GM19455 (cell line): ENCODE results near the gene ITGAL.

Experiments
- ATAC-seq: cut with Tn5 transposase; IDR thresholded peaks from one replicate; pipeline ENCODE4 v1.9.1; 2021; ENCODE audit not compliant: unreplicated experiment

Gene ITGAL

GRCh38 chr16:30541502-30542329, 69.2 kb downstream of the ITGAL start:
- no peak for ATAC-seq

- ATAC-seq, result no peak
These were observed 70.5 kb downstream of the ITGAL start for GRCh38 chr16:30543067-30543466.

GRCh38 chr16:30546115-30546514, 73.6 kb downstream of the ITGAL start:
- ATAC-seq, result no peak

- no peak for ATAC-seq
These were observed 76.1 kb downstream of the ITGAL start for GRCh38 chr16:30548416-30549253.

GRCh38 chr16:30551781-30552180, 79.2 kb downstream of the ITGAL start:
- ATAC-seq, result no peak

- no peak for ATAC-seq
These were observed 80.4 kb downstream of the ITGAL start for GRCh38 chr16:30552956-30553355.

DNA sequence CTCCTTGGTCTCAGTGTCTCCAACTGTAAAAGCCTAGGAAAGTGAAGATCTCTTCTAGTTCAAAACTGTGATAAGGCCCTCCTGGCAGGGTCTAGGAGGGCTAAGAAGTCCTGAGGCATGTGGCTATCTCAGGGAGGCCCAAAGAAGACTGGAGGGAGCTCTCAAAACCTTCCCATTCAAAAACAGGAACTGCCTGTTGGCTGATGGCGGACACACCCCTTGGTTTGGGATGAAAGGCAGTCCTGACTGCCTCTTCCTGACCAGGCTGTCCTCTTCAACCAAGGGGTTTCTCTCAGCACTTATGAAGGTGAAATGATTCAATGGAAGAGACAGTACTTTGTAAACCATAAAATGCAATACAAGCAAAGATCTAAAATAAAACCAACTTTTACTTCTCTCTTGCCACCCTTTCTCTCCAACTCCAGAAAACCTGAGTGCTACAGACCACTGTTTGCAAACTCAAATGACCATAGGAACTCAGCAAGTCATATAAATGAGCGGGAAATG, 80.9 kb downstream of the ITGAL start:
- no peak for ATAC-seq

GRCh38 chr16:30554557-30555314, 82.2 kb downstream of the ITGAL start:
- ATAC-seq, result no peak

DNA sequence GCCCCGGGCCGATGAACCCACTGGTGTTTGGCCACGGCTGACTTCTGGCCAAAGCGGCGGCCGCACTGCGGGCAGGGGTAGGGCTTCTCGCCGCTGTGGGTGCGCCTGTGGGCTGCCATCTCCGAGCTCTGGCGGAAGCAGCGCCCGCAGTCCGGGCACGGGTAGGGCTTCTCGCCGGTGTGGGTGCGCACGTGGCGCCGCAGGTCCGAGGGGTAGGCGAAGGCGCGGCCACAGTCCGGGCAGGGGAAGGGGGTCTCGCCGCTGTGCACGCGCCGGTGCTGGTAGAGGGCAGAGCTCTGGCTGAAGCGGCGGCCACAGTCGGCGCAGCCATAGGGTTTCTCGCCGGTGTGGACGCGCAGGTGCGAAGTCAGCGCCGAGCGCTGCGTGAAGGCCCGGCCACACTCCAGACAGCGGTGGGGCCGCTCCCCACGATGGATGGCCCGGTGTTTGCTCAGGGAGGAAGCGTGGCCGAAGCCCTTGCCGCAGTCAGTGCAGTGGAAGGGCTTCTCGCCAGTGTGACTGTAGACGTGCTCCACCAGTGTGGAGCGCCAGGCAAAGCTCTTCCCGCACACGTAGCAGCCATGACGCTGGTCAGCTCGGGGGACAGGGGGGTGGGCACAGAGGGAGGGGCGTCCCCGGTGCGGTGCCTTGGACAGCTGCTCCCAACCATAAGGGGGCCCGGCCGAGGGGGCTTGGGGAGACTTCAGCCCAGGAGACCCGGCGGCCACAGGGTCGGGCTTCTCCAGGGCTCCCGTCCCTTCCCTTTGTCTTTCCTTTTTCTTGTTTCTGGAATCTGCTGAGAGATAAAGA, 83.0 kb downstream of the ITGAL start:
- no peak for ATAC-seq

- no peak for ATAC-seq
These were observed 83.6 kb downstream of the ITGAL start for GRCh38 chr16:30556125-30556473.

DNA sequence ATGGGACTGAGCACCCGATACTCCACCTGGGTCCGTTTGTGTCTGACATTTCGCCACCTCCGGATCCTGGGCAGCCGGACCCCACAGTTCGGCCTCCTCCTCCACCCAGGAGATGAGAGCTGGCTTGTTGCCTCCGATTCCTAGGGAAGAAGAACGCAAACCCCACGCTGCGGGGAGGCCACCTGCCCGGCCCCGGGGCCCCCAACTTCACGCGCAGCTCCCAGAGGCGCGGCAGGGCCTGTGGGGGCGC, 85.1 kb downstream of the ITGAL start:
- ATAC-seq, result no peak

DNA sequence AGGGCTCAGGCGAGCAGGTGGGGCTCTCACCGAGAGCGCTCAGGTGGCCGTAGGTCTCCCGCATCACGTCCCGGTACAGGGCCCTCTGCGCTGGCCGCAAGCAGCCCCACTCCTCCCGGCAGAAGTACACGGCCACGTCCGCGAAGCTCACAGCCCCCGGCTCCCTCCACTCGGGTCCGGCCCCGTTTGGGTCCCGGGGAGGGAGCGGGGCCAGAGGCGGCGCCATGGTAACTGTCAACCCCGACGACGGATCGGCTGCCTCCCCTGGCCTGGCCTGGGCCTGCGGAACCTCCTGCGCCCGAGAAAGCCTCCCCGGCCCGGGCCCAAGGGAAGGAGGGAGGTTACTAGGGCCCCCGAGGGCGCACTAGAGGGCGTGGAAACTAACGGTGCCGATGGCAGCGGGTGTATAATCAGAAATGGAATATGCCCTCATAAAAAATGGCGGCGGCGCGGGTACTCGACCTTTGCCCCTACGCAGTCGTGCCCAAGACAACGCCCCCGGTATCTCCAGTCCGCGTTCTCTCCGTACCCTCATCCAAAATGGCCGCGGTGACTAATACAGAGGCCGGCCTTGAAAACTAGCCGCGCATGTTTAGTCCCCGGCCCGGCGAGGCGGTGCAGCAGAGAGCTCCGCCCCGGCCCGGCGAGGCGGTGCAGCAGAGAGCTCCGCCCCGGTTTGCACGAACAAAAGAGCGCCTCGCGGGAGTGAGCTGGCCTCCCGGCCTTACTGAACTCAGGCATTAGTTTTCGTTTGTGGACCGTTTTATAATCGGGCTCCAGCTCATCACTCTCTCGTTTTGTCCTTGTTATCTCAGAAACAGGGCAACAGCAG, 85.6 kb downstream of the ITGAL start, which contains the start of gene ZNF764:
ZNF764 (minus strand) TSS at position 418 of the 832 bp plus-strand sequence; CDS start at position 226, 192 bp downstream.
- ATAC-seq, result peak; percentile 85

DNA sequence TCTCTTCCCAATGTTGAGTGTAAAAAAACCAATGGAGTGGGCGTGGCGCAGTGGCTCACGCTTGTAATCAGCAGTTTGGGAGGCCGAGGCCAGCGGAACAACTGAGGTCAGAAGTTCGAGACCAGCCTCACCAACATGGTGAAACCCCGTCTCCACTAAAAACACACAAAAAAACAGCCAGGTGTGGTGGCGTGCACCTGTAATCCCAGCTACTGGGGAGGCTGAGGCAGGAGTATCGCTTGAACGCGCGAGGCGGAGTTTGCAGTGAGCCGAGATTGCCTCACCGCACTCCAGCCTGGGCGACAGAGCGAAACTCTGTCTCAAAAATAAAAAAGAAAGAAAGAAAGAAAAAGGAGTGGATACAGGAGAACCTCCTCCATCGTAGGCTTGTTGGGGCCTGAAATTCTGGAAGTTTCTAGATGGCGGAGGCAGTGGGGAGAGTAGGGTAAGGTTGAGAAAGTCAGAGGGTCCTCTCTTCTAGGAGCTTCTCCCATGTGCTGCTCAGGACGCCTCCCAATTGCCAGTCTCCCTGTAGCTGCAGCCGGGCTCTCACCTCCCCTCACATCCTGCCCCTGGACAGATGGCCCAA, 86.3 kb downstream of the ITGAL start:
- ATAC-seq, result no peak

DNA sequence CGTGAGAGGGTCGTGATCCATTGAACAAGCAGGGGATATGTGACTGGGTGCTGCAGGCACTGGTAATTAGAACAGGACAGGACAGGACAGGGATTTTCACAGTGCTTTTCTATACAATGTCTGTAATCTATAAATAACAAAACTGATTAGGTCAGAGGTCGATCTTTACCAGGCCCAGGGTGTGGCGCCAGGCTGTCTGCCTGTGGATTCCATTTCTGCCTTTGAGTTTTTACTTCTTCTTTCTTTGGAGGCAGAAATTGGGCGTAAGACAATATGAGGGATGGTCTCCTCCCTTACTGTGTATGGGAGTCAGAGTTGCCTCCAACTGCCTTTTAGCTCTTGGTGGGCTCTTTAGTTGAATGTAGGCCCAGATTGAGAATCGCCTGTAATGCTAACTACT, 87.1 kb downstream of the ITGAL start:
- ATAC-seq, result no peak

DNA sequence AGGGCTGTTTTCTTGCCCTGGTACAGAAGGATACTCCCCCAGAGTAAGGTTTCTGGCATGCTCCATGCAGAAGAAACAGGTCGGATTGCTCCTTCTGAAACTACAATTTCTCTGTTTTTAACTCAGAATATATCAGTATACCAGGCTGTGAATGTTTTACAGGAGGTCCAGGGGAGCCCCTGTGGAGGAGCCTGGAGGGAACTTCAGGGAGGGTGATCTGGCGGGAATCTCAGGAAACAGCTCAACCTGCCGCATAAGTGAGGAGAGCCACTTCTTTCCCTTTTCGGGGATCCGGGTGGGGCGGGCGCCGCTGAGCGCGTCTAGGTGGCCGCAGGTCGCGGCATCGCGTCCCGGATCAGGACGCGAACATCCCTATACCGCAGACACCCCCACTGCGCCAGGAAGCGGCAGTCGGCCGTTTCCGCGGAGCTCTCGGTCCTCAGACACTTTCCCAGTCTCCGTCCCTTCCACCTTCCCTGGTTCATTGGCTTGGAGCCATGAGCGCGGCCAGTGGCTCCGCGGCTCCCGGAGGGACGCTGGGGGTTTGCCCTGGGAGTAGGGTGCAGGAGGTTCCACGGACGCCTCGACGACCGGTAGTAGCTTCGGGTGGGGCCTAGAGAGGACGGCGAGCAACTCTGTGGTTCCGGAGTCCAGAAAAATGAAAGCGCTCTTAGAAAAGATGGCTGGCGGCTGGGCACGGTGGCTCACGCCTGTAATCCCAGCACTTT, 88.7 kb downstream of the ITGAL start:
- no peak for ATAC-seq

DNA sequence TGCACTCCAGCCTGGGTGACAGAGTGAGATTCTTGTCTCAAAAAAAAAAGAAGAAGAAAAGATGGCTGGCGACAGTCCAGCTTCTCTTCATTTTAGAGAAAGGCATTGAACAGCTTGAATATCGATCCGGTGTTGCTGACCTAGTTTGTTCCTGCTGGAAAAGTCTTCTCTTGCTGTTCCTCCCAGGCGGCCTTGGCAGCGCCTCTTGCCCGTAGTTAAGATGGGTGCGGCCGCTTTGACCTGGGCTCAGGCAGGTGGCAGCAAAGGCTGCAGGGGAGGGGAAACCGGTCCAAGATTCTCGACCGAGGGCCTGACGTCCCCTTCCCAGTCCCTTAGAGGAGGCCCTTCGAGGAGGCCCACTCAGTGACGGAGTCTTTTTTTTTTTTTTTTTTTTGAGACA, 89.5 kb downstream of the ITGAL start:
- ATAC-seq, result no peak

DNA sequence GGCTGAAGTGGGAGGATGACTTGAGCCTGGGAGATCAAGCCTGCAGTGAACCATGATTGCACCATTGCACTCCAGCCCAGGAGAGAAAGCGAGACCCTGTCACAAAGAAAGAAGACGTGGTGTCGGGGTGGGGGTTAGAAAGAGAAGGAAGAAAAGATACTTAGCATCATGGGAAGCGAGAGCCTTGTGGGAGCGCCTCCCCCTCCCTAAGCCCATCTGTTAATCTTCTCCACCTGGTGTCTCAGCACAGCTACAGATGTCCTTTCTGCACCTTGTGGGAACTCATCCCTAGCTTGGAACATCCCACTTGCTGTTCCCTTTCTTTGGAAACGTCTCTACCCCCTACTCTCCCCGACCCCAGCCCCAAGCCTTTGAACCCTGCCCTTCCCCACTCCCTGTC, 93.0 kb downstream of the ITGAL start:
- no peak for ATAC-seq

- ATAC-seq, result no peak
These were observed 93.4 kb downstream of the ITGAL start for GRCh38 chr16:30565984-30566383.

GRCh38 chr16:30566531-30566930, 94.0 kb downstream of the ITGAL start:
- ATAC-seq, result no peak
